KOPT-K1 (cell line): ENCODE measurements around the gene COQ8B.

Source experiments
- H3K27ac ChIP-seq: fragments of 200-600 bp; sonication (generic); 2 replicates; pipeline ENCODE4 v1.5.1; 2016; ENCODE audit warnings: antibody characterized with exemption, mild to moderate bottlenecking, low read depth, low read length; ENCODE audit not compliant: poor library complexity, severe bottlenecking
- H3K36me3 ChIP-seq: fragments of 200-600 bp; sonication (generic); 2 replicates; pipeline ENCODE4 v1.5.1; 2017; ENCODE audit warnings: antibody characterized with exemption, mild to moderate bottlenecking, low read length, moderate library complexity; ENCODE audit not compliant: insufficient read depth
- H3K9me3 ChIP-seq: fragments of 200-600 bp; sonication (generic); 2 replicates; pipeline ENCODE4 v1.5.1; 2017; ENCODE audit warnings: antibody characterized with exemption, low read length, mild to moderate bottlenecking; ENCODE audit not compliant: insufficient read depth, poor library complexity, severe bottlenecking

COQ8B gene

DNA sequence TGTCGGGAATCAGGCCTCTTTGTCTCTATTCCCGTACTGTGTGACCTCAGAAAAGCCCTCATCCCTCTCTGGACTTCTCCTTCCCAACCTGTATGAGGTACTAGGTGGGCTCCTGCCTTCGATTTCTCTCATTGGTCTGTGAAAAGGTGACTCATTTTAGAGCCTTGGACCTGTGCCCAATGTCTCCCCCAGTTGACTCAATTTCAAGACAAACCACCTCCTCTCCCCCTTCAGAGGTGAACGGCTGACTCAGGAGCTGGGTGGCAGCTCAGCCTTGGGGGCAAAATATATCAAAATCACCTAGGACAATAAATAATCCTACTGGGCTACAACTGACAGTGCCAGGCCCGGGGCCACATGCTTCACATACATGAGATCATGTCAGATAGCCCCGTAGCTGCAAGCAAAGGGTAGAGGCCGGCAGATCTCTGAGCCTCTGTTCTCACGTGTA lies 630 bp downstream of the COQ8B start:
- Histone ChIP-seq H3K27ac (peak overlapping the region; percentile 72), H3K9me3 (no peaks in the 10 kb centered on the region), H3K36me3 (no peaks in the 10 kb centered on the region)

DNA sequence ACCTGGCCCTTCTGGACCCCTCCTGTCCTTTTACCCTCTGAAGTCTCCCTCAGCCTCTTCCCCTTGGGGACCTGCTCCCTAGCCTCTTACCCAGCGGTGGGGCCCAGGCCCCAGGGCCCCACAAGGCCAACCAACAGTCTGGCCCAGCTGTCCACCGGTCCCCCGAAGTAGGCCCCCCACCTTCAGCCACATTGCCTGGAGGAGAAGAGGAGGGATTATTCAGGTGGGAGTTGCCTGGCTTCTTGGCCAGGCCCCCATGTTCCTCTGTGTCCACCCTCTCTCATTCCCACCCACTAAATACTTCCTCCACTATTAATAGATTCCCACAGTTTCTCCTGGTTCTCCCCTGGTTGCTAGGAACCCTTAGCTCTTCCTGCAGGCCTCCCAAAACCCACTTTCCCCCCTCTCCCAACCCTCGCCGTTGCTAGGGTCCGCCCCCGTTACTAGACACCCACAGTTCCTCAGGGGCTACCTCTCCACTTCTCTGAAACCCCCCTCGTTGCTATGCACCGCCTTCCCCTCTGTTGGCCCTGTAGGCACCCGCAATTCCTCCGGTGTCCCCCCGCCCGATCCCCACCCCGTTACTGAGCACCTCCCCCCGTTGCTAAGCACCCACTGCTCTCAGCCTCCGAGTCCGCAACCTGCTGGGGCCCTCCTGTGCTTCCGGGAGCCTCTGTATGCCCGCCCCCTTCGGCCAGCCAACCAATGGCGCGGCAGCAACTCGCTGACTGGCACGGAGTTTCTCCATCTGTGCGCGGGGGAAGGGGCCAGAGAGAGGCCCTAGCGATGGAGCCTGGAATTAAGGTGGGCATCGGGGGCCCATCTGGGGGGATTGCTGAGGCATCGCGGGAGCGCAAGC lies 2.0 kb downstream of the COQ8B start:
- peaks cover 3% of the 10 kb centered on the region; the same call in 1 of the 2 replicates for H3K36me3 ChIP-seq
- H3K27ac ChIP-seq = peak overlapping the region; percentile 72
- H3K9me3 ChIP-seq = no peaks in the 10 kb centered on the region

DNA sequence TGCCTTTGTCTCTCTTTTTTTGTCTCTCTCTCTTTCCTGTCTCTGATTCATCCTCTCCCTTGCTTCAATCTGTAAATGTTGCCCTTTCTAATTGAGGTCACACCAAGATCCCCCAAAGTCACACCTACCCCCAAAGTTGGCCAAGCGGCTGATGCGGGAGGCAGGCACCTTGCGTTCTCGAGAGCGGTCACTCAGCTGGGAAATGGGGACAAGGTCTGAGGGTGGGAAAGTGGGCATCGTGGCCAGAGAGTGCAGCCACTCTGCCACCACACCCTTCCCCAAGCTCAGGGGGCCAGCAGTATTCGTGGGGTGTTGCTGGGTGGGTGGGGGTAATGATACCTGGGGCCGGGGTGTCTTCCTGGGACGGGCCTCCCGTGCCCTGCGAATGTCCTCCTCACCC lies 2.7 kb downstream of the COQ8B start:
- H3K9me3 ChIP-seq = no peaks in the 10 kb centered on the region
- H3K27ac ChIP-seq = peak overlapping the region; percentile 72
- peaks cover 3% of the 10 kb centered on the region; the same call in 1 of the 2 replicates for H3K36me3 ChIP-seq

DNA sequence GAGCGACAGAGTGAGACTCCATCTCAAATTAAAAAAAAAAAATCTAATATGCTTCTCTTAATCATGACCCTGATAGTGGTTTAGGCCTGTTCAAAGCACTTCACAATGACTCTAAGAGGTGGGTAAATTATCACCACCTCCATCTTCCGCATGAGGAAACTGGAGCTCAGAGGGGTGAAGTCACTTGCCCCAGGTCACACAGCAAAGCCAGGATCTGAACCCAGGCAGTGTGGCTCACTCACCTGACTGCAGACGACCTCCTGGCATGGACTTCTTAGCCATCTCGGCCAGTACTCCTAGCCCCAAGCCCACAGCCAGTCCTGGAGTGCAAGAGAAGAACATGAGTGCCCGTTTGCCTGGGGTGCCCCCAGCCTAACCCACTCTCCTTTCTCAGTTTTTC lies 6.9 kb downstream of the COQ8B start:
- no peak overlapping the region for H3K27ac ChIP-seq
- H3K9me3 ChIP-seq = no peaks in the 10 kb centered on the region
- peaks cover 22% of the 10 kb centered on the region; the same call in 1 of the 2 replicates for H3K36me3 ChIP-seq

DNA sequence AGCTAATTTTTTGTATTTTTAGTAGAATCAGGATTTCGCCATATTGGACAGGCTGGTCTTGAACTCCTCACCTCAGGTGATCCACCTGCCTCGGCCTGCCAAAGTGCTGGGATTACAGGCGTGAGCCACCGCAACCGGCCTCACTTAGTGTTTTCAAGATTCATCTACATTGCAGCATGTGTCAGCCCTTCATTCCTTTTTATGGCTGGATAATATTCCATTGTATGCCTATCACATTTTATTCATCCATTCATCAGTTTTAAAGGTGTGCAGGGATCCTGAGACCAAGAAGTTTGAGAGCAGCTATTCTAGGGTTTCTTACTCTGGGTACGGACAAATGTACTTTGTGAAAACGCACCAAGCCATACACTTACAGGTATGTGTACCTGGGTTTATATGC lies 9.1 kb downstream of the COQ8B start:
- H3K36me3 ChIP-seq = peaks cover 29% of the 10 kb centered on the region; the same call in 1 of the 2 replicates
- no peaks in the 10 kb centered on the region for H3K9me3 ChIP-seq
- H3K27ac ChIP-seq = no peak overlapping the region

DNA sequence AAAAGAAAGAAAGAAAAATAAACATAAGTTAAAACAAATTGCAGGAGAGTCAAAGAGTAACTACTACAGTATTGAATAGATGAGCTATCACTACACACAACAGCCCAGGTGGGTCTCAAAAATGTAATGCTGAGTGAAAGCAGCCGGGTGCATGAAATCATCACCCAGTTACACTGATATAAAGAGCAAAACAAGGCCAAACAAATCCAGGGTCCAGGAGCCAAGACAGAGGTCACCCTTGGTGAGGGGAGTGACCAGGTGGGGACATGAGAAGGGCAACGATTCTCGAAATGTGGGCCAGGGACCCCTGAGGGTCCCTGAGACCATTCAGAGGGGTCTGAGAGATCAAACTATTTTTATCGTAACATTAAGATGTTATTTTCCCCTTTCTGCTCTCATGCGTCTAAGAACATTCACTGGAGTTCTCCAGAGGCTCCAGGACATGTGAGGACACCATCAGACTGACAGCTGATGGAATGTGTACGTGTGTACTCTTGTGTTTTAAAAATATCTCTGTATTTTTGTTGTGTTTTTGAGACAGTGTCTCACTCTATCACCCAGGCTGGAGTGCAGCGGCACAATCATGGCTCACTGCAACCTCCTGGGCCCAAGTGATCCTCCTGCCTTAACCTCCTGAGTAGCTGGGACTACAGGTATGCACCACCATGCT lies 10.6 kb downstream of the COQ8B start:
- Histone ChIP-seq H3K27ac (no peak overlapping the region), H3K9me3 (no peaks in the 10 kb centered on the region), H3K36me3 (peaks cover 36% of the 10 kb centered on the region; the same call in 1 of the 2 replicates)

DNA sequence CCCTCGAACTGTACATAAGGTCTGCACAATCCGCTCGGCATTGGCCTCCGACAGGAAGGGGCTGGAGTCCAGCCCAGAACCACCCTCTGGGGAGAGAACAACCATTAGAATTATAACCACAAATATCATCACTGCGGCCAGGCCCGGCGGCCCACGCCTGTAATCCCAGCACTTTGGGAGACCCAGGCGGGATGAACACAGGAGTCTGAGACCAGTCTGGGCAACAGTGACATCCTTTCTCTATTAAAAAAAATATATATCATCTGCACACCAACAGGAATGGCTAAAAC lies 11.4 kb downstream of the COQ8B start:
- H3K27ac ChIP-seq = no peak overlapping the region
- no peaks in the 10 kb centered on the region for H3K9me3 ChIP-seq
- H3K36me3 ChIP-seq = peaks cover 37% of the 10 kb centered on the region; the same call in 1 of the 2 replicates

DNA sequence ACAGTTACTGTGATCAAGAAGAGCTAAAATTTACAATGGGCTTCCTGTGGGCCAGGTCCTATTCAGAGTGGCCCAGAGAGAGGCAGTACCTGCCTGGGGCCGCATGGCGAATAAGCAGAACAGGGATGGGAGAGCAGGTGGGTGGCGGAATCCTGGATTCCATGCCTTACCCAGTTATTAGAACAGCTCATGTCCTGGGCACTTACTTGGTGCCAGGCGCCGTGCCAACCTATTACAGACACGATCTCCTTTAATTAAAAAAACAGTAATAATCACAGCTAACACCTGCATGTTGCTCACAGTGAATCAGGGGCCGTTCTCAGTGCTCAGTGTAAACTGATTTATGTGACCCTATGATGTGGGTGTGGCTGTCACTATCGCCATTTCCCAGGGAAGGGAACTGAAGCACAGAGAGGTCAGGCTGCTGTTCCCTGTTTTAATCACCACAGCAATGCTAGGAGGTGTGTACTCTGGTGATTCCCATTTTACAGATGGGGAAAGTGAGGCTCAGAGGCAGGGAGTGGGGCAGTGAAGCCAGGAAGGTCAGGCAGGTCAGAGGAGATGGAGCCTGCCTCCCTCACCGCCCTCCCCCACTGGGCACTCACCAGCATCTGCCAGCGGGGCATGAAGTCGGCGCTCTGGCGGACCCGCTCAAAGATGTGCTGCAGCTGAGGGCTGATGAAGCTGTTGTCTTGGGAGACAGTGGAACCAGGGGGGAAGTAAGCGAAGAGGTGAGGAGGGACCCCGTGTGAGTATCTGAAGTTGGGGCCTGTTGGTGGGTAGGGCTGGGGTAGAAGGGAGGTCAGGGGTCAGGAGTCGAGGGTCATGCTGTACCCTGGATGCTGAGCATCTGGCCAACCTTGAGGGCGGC lies 12.0 kb downstream of the COQ8B start:
- H3K9me3 ChIP-seq = no peaks in the 10 kb centered on the region
- H3K27ac ChIP-seq = no peak overlapping the region
- H3K36me3 ChIP-seq = peaks cover 35% of the 10 kb centered on the region; the same call in 1 of the 2 replicates

DNA sequence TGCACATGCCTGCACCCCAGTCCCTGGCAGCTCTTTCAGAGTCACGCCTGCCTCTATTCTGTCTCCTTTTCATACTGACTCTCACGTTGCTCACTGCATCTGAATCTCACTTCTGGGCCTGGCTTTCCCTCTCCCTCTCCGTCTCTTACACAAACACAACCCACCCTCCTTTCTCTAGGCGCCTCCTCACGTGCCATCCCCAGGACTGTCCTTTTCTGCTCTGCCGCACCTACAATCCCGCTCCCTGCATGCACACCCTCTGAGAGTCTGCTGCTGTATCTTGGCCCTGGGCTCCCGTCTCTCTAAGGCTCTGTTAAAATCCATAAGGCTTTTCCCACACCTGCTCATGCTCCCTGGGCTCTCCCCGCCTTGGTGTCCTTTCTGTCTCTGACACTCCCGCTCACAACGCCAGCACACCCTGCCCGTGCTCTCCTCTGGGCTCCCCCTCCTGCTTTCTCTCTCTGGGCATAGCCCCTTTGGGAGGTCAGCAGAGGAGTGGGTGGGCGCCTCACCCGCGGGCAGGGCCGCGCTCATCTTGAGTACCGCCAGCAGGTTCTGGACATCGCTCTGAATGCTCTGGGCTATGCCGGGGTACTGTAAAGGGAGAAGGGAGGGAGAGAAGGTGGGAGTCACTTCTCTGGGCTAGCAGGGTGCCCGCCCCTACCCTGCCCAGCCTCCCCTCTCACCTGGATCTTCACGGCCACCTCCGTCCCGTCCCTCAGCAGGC lies 13.5 kb downstream of the COQ8B start:
- Histone ChIP-seq H3K36me3 (peaks cover 29% of the 10 kb centered on the region; the same call in 1 of the 2 replicates), H3K27ac (no peak overlapping the region), H3K9me3 (no peaks in the 10 kb centered on the region)

DNA sequence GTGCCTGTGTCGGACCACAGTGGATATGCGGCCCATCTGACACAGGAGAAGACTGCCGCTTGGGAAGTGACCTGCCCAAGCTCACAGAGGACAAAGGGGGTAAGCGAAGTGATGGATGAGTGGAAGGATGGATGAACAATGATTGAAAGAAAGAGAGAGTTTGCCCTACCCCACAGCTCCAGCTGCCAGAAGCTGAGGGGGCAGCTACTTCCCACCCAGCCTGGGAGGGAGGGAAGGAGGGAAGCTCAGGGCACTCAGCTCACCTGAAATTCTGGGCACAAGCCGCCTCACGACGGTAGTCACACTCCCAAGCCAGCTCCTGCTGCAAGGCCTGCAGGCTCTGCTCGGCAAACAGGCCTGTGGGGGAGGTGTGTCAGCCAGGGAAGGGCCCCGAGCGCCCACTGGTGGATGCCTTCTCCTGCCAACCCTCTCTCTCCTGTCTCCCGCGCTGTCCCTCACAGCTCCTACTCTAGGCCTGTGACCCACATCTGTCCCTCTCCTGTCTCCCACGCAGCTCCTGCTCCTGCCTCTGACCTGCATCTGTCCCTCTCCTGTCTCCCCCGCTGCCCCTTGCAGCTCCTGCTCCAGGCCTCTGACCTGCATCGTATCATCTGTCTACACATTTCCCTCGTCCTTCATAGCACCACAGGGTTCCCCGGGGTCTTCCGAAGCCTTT lies 14.2 kb downstream of the COQ8B start:
- H3K36me3 ChIP-seq = peaks cover 29% of the 10 kb centered on the region; the same call in 1 of the 2 replicates
- no peak overlapping the region for H3K27ac ChIP-seq
- H3K9me3 ChIP-seq = no peaks in the 10 kb centered on the region

DNA sequence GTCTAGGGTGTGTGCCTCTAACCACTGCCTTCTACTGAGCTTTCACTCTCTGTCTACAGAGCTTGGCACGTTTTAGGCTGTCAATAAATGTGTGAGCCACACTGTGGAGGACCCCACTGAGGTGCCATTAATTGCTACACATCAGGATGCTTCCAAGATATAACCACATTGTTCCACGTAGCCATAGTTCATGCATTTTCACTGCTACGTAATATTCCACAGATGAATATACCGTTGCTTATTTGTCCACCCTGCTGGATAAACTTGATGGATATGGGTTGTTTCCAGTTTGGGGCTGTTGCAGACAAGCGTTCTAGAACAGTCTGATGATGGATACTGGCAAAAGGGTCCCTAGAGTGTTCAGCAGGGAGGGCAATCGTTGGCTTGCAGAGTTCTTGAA lies 14.9 kb downstream of the COQ8B start:
- Histone ChIP-seq H3K27ac (no peak overlapping the region), H3K9me3 (no peaks in the 10 kb centered on the region), H3K36me3 (peaks cover 29% of the 10 kb centered on the region; the same call in 1 of the 2 replicates)

DNA sequence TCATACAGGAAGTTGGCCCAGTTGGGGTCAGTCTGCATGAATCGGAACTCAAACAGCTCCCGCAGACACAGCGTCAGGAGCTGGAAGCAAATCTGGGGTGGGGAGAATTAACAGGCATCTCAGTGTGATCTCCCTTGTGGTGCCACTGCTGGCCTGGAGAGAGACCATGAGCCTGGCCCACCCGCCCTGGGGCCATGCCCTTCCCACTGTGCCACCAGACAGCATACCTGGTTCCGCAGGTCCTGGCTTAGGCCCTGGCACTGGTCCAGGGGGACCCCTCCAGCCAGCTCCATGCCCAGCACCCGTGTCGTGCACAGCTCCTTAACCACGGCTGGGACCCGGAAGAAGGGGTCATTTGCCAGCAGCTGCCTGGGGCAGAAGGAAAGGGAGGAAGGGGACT lies 16.6 kb downstream of the COQ8B start:
- H3K36me3 ChIP-seq = peaks cover 18% of the 10 kb centered on the region; the same call in 1 of the 2 replicates
- H3K9me3 ChIP-seq = no peaks in the 10 kb centered on the region
- no peak overlapping the region for H3K27ac ChIP-seq

DNA sequence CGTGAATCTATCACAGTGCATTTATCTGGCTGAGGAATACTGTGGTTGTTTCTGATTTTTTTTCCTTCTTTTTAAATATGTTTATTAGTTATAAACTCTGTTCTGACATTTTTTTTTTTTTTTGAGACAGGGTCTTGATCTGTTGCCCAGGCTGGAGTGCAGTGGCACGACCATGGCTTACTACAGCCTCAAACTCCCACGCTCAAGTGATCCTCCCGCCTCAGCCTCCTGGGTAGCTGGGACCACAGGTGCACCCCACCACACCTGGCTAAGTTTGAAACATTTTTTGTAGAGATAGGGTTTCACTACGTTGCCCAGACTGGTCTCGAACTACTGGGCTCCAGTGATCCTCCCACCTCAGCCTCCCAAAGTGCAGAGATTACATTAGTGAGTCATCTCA lies 19.7 kb downstream of the COQ8B start:
- Histone ChIP-seq H3K36me3 (0 out of 2 replicates have a peak, but pooled peaks cover 8% of the 10 kb centered on the region), H3K9me3 (no peaks in the 10 kb centered on the region), H3K27ac (no peak overlapping the region)

DNA sequence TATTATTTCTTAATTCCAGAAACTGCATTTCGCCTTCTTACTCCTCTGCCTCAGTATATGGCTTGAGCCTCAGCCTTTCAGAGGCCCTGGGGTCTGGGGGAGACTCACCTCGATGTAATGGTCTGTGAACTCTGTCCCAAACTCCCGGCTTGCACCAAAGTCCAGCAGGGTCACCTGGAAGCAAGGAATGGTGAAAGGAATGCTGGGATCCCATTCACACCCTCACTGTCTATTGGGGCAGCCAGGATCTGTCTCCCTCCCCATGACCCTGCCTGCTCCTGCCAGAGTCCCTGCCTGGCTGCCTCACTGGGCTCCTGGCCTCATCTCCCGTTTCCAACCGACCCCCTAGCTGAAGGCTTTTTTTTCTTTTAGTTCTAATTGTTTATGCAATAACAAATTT lies 20.8 kb downstream of the COQ8B start:
- no peaks in the 10 kb centered on the region for H3K36me3 ChIP-seq
- no peak overlapping the region for H3K27ac ChIP-seq
- no peaks in the 10 kb centered on the region for H3K9me3 ChIP-seq
